GM20000 (cell line): ENCODE data around the gene LY86.

Experiments used
- DNase-seq: peaks from one replicate; pipeline ENCODE4 v3.0.0; 2012; ENCODE audit warnings: low spot score
- TF ChIP-seq, protein P1 (sequence below): IDR thresholded peaks from 2 replicates; pipeline ENCODE4 v1.5.1; 2012; ENCODE audit warnings: mild to moderate bottlenecking, control low read depth; ENCODE audit errors: extremely low read depth, missing control alignments

Gene LY86

DNA sequence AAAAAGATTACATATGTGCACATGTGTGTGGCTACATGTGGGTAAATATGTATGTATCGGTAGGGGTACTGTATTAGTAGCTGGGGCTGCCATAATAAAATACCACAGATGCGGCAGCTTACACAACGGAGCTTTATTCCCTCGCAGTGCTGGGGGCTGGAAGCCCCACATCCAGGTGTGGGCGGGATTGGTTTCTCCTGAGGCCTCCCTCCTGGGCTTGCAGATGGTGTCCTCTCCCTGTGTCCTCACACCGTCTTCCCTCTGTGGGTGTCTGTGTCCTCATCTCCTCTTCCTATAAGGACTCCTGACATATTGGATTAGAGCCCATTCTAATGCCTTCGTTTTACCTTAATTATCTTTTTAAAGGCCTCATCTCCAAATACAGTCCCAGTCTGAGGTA is 97.7 kb downstream of the LY86 start:
- DNase-seq, result no peak
- TF ChIP-seq, protein P1, sequence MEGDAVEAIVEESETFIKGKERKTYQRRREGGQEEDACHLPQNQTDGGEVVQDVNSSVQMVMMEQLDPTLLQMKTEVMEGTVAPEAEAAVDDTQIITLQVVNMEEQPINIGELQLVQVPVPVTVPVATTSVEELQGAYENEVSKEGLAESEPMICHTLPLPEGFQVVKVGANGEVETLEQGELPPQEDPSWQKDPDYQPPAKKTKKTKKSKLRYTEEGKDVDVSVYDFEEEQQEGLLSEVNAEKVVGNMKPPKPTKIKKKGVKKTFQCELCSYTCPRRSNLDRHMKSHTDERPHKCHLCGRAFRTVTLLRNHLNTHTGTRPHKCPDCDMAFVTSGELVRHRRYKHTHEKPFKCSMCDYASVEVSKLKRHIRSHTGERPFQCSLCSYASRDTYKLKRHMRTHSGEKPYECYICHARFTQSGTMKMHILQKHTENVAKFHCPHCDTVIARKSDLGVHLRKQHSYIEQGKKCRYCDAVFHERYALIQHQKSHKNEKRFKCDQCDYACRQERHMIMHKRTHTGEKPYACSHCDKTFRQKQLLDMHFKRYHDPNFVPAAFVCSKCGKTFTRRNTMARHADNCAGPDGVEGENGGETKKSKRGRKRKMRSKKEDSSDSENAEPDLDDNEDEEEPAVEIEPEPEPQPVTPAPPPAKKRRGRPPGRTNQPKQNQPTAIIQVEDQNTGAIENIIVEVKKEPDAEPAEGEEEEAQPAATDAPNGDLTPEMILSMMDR, result no peak

DNA sequence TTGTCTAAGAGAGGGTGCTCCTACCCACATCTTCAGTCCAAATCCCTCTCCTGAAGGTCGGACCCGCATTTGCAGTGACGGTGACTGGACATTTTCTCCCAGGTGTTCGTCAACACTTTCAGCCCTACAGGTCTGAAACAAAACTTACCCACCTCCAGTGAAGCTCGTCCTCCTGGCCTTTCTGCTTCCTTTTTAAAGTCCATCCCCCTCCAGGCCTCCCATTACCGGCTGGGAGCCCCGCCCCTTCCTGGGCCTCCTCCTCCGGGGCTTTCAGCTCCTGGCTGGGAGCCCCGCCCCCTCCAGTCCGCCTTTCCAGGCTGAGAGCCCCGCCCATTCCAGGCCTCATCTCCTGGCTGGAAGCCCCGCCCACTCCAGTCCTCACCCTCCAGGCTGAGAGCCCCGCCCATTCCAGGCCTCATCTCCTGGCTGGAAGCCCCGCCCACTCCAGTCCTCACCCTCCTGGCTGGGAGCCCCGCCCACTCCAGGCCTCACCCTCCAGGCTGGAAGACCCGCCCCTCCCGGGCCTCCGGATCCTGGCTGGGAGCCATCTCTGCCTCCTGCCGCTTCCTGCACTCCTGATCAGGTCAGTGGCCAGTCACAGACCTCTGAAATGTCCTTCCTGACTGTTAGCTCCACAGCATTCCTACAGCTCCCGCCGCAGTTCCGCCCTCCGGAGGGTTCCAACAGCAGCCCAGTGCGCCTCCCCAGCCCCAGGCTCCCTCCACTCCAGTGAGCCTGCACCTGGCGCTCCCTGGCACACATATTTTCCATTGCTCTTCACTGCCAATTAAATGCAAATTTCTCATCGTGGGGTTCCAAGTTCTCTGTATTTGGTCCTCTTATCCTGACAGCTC is 98.5 kb downstream of the LY86 start:
- TF ChIP-seq, protein P1, result no peak
- DNase-seq, result no peak

DNA sequence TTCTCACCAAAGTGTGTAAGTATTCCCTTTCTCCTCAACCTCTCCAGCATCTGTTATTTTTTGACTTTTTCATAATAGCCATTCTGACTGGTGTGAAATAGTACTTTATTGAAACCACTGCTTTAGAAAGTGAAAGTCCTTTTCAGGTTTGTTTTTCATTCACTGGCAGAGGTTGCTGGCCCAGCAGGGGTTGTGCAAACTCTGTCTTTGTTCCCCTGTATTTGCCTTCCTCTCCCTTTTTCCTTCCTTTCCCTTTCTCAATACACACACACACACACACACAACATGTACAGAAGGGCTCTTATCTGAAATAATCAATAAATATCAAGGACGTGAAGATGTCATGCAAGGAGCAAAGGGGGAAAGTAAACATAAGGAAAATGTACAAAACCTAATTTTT is 99.8 kb downstream of the LY86 start:
- TF ChIP-seq, protein P1, result no peak
- DNase-seq, result no peak

DNA sequence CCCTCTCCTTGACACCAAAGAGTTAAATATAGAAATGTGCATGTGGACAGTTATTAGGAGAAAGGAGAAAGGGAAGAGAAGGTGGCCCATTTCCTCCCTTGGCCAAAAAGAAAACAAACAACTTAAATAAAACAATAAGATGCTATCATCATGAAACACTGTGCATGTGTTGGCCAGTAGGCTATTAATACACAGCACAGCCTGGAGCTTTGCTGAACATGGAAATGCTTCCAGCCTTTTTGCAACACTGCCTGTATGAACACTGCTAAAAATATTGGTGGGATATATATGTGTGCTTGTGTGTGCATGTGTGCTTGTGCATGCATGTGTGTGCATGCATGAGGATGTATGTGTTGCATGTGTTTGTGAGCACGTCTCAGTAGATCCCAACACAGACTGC is 100.4 kb downstream of the LY86 start:
- no peak for DNase-seq
- TF ChIP-seq, protein P1, result no peak

DNA sequence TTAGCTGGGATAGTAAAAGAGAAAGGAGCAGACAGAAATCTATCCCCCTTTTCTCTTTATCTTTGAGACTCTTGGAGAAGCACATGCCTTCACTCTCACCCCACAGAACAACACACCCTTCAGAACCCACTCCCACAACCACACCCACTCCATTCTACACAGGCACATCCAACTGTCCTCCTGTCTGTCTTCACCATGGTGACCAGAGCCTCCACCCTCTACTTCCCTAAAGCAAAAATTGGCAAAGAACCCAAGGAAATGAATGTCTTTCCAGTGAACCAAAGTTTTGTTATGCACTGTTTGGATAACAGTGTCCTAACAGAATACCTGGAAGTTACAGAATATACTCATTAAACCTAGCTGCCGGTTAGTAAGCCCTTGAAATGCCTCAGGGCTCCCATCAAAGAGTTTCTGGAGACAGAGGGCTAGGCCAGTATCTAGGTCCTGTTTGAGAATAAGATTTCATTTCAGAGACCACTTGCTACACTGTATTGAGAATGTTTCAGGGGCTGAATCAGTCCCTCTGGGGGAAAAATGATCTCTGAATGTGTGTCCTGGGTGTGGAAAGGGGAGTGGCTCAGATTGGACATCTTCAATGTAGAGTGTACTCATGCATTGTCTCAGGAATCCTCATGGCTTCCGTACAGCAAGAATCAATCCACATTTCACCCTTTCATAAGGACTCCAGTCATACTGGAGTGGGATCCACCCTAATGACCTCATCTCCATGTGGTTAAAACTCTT is 101.1 kb downstream of the LY86 start:
- TF ChIP-seq, protein P1, result no peak
- DNase-seq, result no peak

DNA sequence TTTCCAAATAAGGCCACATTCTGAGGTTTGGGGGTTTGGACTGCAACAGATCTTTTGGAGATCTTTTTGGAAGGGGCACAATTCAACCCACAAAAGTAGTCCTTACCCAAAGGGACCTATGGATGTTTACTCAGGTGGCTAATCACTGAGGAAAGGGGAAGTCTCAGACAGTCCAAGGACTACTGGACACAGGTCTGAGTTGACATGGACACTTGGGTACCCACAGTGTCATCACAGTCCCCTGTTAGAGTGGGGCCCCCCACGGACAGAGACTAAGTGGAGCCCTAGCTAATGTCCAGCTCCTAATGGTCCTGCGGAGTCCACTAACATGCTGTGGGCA is 101.6 kb downstream of the LY86 start:
- DNase-seq, result no peak
- TF ChIP-seq, protein P1, result no peak

DNA sequence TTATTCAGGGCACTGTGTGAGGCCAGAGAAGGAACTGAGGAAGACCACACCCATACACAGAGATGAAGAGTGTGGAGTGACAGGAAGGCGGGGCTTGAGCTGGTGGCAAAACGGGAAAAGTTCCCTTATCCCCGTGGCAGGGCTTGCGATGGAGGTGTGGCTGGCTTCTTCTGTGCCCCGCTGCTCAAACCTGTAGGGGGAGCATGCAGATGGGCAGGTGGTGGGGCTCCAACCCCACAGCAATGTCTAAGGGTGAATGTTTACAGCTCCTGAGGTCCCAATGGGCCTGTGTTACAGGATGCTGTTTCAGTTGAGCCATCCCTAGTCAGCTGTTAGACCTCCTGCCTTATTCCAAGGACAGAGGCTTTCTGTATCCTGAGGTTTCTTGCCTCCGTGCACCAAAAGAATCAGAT is 105.9 kb downstream of the LY86 start:
- DNase-seq, result no peak
- TF ChIP-seq, protein P1, result no peak
